Calu3 (cell line): ENCODE measurements around the gene SCLT1. TPM values are rescaled to one million over a fixed set of nuclear protein-coding genes. Genes with fewer than 3 reads are reported as not detected.

Experiments
- BruUV-seq: library from RNA; stranded (reverse); fragments of 400-500 nt; replicated peaks from 2 replicates; lab custom pipeline; 2021; lab: Mats Ljungman, UMichigan
- CTCF ChIA-PET: fragments of 300-600 bp; sonication (Branson Sonifier 250); formaldehyde crosslinking; loops from one replicate; lab custom pipeline; 2022; ENCODE audit warnings: antibody characterized with exemption; lab: Charles Lee
- DNase-seq: peaks from one replicate; pipeline ENCODE4 v3.0.0; 2022
- H3K27ac Mint-ChIP-seq: one replicate; pipeline ENCODE4 v1.8.0; 2022; ENCODE audit warnings: mixed read lengths; ENCODE audit not compliant: unreplicated experiment
- H3K27me3 Mint-ChIP-seq: one replicate; pipeline ENCODE4 v1.8.0; 2022; ENCODE audit warnings: mixed read lengths; ENCODE audit not compliant: unreplicated experiment
- H3K36me3 Mint-ChIP-seq: one replicate; pipeline ENCODE4 v1.8.0; 2022; ENCODE audit warnings: mild to moderate bottlenecking, moderate library complexity, mixed read lengths; ENCODE audit not compliant: insufficient read depth, unreplicated experiment
- H3K4me1 Mint-ChIP-seq: one replicate; pipeline ENCODE4 v1.8.0; 2022; ENCODE audit warnings: mild to moderate bottlenecking, low read depth, mixed read lengths; ENCODE audit not compliant: unreplicated experiment
- H3K4me3 Mint-ChIP-seq: one replicate; pipeline ENCODE4 v1.8.0; 2022; ENCODE audit warnings: mild to moderate bottlenecking, low read depth, moderate library complexity, mixed read lengths; ENCODE audit not compliant: unreplicated experiment
- H3K9me3 Mint-ChIP-seq: one replicate; pipeline ENCODE4 v1.8.0; 2022; ENCODE audit warnings: low read depth, mixed read lengths; ENCODE audit not compliant: unreplicated experiment
- CTCF ChIP-seq: fragments of 200-600 bp; IDR thresholded peaks from one replicate; pipeline ENCODE4 v1.8.0; 2022; ENCODE audit warnings: antibody characterized with exemption; ENCODE audit not compliant: unreplicated experiment
- intact Hi-C: fragments of 100-400 bp; cut with micrococcal nuclease; formaldehyde crosslinking; loops from one replicate; pipeline ENCODE4 v1.10.0; 2022; ENCODE audit not compliant: unreplicated experiment
- total RNA-seq: library from RNA; stranded (reverse); gene quantifications from 2 replicates; pipeline ENCODE4 v1.2.3, GENCODE V29; 2022

SCLT1 gene
- total RNA-seq, 1 experiment from 2014 or later = 21.4 TPM

- no peak for DNase-seq
Observed at GRCh38 chr4:128958194-128958593, 135.1 kb downstream of the SCLT1 start.

GRCh38 chr4:128957459-128957858, 135.9 kb downstream of the SCLT1 start:
- H3K4me3 Mint-ChIP-seq = no peak overlapping the region
- H3K9me3 Mint-ChIP-seq = peaks cover 2% of the 10 kb centered on the region
- intact Hi-C loops = no loop called here
- no peaks in the 10 kb centered on the region for H3K36me3 Mint-ChIP-seq
- no peak overlapping the region for H3K27ac Mint-ChIP-seq
- H3K27me3 Mint-ChIP-seq = no peaks in the 10 kb centered on the region
- TF ChIP-seq CTCF = no peak
- no TSS peak for BruUV-seq
- H3K4me1 Mint-ChIP-seq = no peaks in the 10 kb centered on the region
- CTCF ChIA-PET = no interaction called here
- DNase-seq = no peak

More at GRCh38 chr4:128958194-128958593, 135.1 kb downstream of the SCLT1 start:
- Mint-ChIP-seq H3K4me3 (no peak overlapping the region), H3K27me3 (no peaks in the 10 kb centered on the region), H3K27ac (no peak overlapping the region), H3K36me3 (no peaks in the 10 kb centered on the region), H3K9me3 (peaks cover 2% of the 10 kb centered on the region), H3K4me1 (no peaks in the 10 kb centered on the region)
- intact Hi-C loops = no loop called here
- TF ChIP-seq CTCF = no peak
- no TSS peak for BruUV-seq
- CTCF ChIA-PET = no interaction called here

GRCh38 chr4:128955751-128956150, 137.6 kb downstream of the SCLT1 start:
- H3K27me3 Mint-ChIP-seq = no peaks in the 10 kb centered on the region
- BruUV-seq = no TSS peak
- H3K36me3 Mint-ChIP-seq = no peaks in the 10 kb centered on the region
- intact Hi-C loops = no loop called here
- H3K4me3 Mint-ChIP-seq = no peak overlapping the region
- no peak for TF ChIP-seq CTCF
- CTCF ChIA-PET = no interaction called here
- no peak overlapping the region for H3K27ac Mint-ChIP-seq
- no peak for DNase-seq
- H3K4me1 Mint-ChIP-seq = no peaks in the 10 kb centered on the region
- H3K9me3 Mint-ChIP-seq = peaks cover 2% of the 10 kb centered on the region

GRCh38 chr4:128954941-128955340, 138.4 kb downstream of the SCLT1 start:
- Mint-ChIP-seq H3K9me3 (peaks cover 2% of the 10 kb centered on the region), H3K4me3 (no peak overlapping the region), H3K27me3 (no peaks in the 10 kb centered on the region), H3K27ac (no peak overlapping the region), H3K4me1 (no peaks in the 10 kb centered on the region), H3K36me3 (no peaks in the 10 kb centered on the region)
- no TSS peak for BruUV-seq
- no peak for TF ChIP-seq CTCF
- intact Hi-C loops = no loop called here
- no peak for DNase-seq
- CTCF ChIA-PET = no interaction called here

GRCh38 chr4:128951316-128951715, 142.0 kb downstream of the SCLT1 start:
- CTCF ChIA-PET = no interaction called here
- Mint-ChIP-seq H3K4me1 (no peaks in the 10 kb centered on the region), H3K36me3 (no peaks in the 10 kb centered on the region), H3K9me3 (no peaks in the 10 kb centered on the region), H3K27ac (no peak overlapping the region), H3K4me3 (no peak overlapping the region), H3K27me3 (no peaks in the 10 kb centered on the region)
- TF ChIP-seq CTCF = no peak
- intact Hi-C loops = no loop called here
- no TSS peak for BruUV-seq
- DNase-seq = no peak
